Activated CD8-positive, alpha-beta T cell treated with anti-CD3 and anti-CD28 coated beads for 36 hours (primary cell): Measurements from ENCODE around the gene CX3CL1. TPM values are rescaled to one million over a fixed set of nuclear protein-coding genes. Genes with fewer than 3 reads are reported as not detected.

ENCODE experiments used
- ATAC-seq: fragments of 200-7000 bp; cut with Tn5 transposase; one replicate; pipeline ENCODE4 v1.10.0; 2021; ENCODE audit warnings: mild to moderate bottlenecking, moderate library complexity
- CTCF ChIA-PET: fragments of 350-600 bp; sonication (Branson Sonifier 250); formaldehyde crosslinking; loops from one replicate; lab custom pipeline; 2021; ENCODE audit warnings: antibody characterized with exemption; lab: Charles Lee
- POLR2A ChIA-PET: fragments of 350-600 bp; sonication (Branson Sonifier 250); formaldehyde crosslinking; loops from one replicate; lab custom pipeline; 2021; ENCODE audit warnings: antibody characterized with exemption; lab: Charles Lee
- DNase-seq: peaks from one replicate; pipeline ENCODE4 v3.0.0-alpha.2; 2020
- H3K27ac Mint-ChIP-seq: one replicate; pipeline ENCODE4 v1.8.0; 2021; ENCODE audit warnings: mild to moderate bottlenecking, mixed read lengths
- H3K27me3 Mint-ChIP-seq: one replicate; pipeline ENCODE4 v1.8.0; 2021; ENCODE audit warnings: mixed read lengths
- H3K36me3 Mint-ChIP-seq: one replicate; pipeline ENCODE4 v1.8.0; 2021; ENCODE audit warnings: low read depth, mixed read lengths
- H3K4me1 Mint-ChIP-seq: one replicate; pipeline ENCODE4 v1.8.0; 2021; ENCODE audit warnings: low read depth, mixed read lengths
- H3K4me3 Mint-ChIP-seq: one replicate; pipeline ENCODE4 v1.8.0; 2021; ENCODE audit warnings: mild to moderate bottlenecking, moderate library complexity, mixed read lengths
- H3K9me3 Mint-ChIP-seq: one replicate; pipeline ENCODE4 v1.8.0; 2021; ENCODE audit warnings: mixed read lengths
- intact Hi-C: fragments of 100-400 bp; cut with micrococcal nuclease; formaldehyde crosslinking; loops from one replicate; pipeline ENCODE4 v1.10.0; 2022
- total RNA-seq, 2 experiments: library from RNA; stranded (reverse); gene quantifications; one replicate each; pipeline ENCODE4 v1.2.3, GENCODE V29; 2021
- TF ChIP-seq, protein P1 (sequence below): fragments of 200-600 bp; IDR thresholded peaks from one replicate; pipeline ENCODE4 v1.8.0; 2022; ENCODE audit warnings: antibody characterized with exemption, mild to moderate bottlenecking

CX3CL1 gene
- total RNA-seq, 2 experiments from 2014 or later = 0.09 TPM; not detected in 1

DNA sequence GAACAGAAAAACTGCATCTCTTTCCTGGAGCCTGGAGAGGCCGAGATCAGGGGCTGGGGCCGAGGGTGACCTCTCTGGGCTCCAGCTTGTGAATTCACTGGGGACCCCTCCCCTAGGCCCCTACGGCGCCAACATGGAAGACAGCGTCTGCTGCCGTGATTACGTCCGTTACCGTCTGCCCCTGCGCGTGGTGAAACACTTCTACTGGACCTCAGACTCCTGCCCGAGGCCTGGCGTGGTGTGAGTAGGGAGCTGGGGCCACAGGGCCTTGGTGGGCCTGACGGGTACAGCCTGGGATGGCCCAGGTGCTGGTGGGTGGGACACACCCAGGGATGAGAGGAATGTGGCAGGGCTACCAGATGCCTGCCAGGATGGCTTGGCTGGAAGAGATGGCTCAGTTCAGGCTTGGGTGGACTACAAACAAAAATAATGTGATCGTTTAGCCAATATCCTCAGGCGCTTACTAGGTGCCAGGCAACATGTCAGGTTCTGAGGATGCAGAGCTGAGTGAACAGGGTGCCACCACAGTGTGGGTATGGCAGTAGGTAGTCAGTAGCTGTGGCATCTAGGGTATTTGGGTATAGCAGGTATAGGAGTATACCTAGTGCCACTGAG lies 11.9 kb upstream of the CX3CL1 start:
- DNase-seq (no peak), ATAC-seq (no peak)
- H3K27me3 Mint-ChIP-seq = peaks cover 2% of the 10 kb centered on the region
- intact Hi-C loops = no loop called here
- ChIA-PET POLR2A (no interaction called here), CTCF (interaction anchor here (1.4 kb wide), 1 partner anchor 57 kb away, joined by 5 read pairs; no protein-coding TSS in a partner anchor)
- no peaks in the 10 kb centered on the region for H3K9me3 Mint-ChIP-seq
- TF ChIP-seq, protein P1, sequence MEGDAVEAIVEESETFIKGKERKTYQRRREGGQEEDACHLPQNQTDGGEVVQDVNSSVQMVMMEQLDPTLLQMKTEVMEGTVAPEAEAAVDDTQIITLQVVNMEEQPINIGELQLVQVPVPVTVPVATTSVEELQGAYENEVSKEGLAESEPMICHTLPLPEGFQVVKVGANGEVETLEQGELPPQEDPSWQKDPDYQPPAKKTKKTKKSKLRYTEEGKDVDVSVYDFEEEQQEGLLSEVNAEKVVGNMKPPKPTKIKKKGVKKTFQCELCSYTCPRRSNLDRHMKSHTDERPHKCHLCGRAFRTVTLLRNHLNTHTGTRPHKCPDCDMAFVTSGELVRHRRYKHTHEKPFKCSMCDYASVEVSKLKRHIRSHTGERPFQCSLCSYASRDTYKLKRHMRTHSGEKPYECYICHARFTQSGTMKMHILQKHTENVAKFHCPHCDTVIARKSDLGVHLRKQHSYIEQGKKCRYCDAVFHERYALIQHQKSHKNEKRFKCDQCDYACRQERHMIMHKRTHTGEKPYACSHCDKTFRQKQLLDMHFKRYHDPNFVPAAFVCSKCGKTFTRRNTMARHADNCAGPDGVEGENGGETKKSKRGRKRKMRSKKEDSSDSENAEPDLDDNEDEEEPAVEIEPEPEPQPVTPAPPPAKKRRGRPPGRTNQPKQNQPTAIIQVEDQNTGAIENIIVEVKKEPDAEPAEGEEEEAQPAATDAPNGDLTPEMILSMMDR = no peak
- no peak overlapping the region for H3K27ac Mint-ChIP-seq
- no peaks in the 10 kb centered on the region for H3K36me3 Mint-ChIP-seq
- H3K4me3 Mint-ChIP-seq = no peak overlapping the region
- peaks cover 16% of the 10 kb centered on the region for H3K4me1 Mint-ChIP-seq

DNA sequence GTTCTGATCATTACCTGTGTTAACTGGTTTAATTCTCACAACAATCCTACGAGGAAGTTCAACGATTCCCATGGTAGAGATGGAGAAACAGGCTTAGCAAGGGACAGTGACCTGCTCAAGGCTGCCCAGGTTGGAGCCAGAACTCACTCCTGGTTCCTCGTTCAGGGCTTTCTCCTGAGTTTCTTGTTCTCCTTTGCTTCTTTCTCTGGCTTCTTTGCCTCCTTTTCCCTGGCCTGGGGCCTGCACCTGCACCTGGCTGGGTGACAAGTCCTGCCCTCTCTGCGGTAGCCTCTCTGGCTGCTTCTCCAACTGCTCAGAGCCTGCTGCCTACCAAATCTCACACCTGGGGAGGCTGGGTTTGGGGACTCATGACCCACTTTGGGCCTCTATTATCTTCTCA lies 10.9 kb upstream of the CX3CL1 start:
- Mint-ChIP-seq H3K27ac (no peak overlapping the region), H3K4me3 (no peak overlapping the region), H3K36me3 (no peaks in the 10 kb centered on the region), H3K27me3 (peaks cover 2% of the 10 kb centered on the region), H3K9me3 (no peaks in the 10 kb centered on the region), H3K4me1 (peaks cover 16% of the 10 kb centered on the region)
- intact Hi-C loops = no loop called here
- TF ChIP-seq, protein P1 = no peak
- POLR2A ChIA-PET = no interaction called here
- DNase-seq (no peak), ATAC-seq (no peak)
- CTCF ChIA-PET = no interaction called here

GRCh38 chr16:57364143-57364542 lies 8.1 kb upstream of the CX3CL1 start:
- H3K27ac Mint-ChIP-seq = no peak overlapping the region
- CTCF ChIA-PET = interaction anchor here (1.2 to 2.0 kb wide), 2 partner anchors 53 to 54 kb away, joined by 4 to 7 read pairs; no protein-coding TSS in a partner anchor

GRCh38 chr16:57366544-57367040 lies 5.7 kb upstream of the CX3CL1 start:
- intact Hi-C loops = no loop called here
- peaks cover 9% of the 10 kb centered on the region for H3K27me3 Mint-ChIP-seq
- DNase-seq (no peak), ATAC-seq (no peak)
- TF ChIP-seq, protein P1 = no peak
- ChIA-PET POLR2A (no interaction called here), CTCF (interaction anchor here (1.4 kb wide), 1 partner anchor 50 kb away, joined by 3 read pairs; no protein-coding TSS in a partner anchor)
- H3K27ac Mint-ChIP-seq = no peak overlapping the region
- H3K4me3 Mint-ChIP-seq = no peak overlapping the region
- H3K36me3 Mint-ChIP-seq = no peaks in the 10 kb centered on the region
- H3K9me3 Mint-ChIP-seq = no peaks in the 10 kb centered on the region
- no peaks in the 10 kb centered on the region for H3K4me1 Mint-ChIP-seq

More at GRCh38 chr16:57364143-57364542, 8.1 kb upstream of the CX3CL1 start:
- intact Hi-C loops = no loop called here
- no peak for ATAC-seq
- DNase-seq = no peak
- TF ChIP-seq, protein P1 = no peak
- Mint-ChIP-seq H3K36me3 (no peaks in the 10 kb centered on the region), H3K9me3 (no peaks in the 10 kb centered on the region), H3K27me3 (peaks cover 9% of the 10 kb centered on the region), H3K4me3 (no peak overlapping the region), H3K4me1 (no peaks in the 10 kb centered on the region)
- POLR2A ChIA-PET = interaction anchor here (0.7 kb wide), 1 partner anchor 277 kb away, joined by 4 read pairs; no protein-coding TSS in a partner anchor

GRCh38 chr16:57367116-57367752 lies 5.1 kb upstream of the CX3CL1 start:
- ChIA-PET CTCF (interaction anchor here (1.4 kb wide), 1 partner anchor 49 kb away, joined by 3 read pairs; no protein-coding TSS in a partner anchor), POLR2A (no interaction called here)
- Mint-ChIP-seq H3K27ac (no peak overlapping the region), H3K36me3 (no peaks in the 10 kb centered on the region), H3K9me3 (no peaks in the 10 kb centered on the region), H3K4me1 (no peaks in the 10 kb centered on the region), H3K4me3 (no peak overlapping the region), H3K27me3 (peaks cover 9% of the 10 kb centered on the region)
- no peak for ATAC-seq
- no peak for DNase-seq
- intact Hi-C loops = no loop called here
- TF ChIP-seq, protein P1 = no peak
